PC-9 (cell line): ENCODE results near the gene APCDD1L. TPM values are rescaled to one million over a fixed set of nuclear protein-coding genes. Genes with fewer than 3 reads are reported as not detected.
A peak's percentile ranks its signal among the peaks of the same experiment; 100 is the strongest.

Experiments
- BruUV-seq: library from RNA; stranded (reverse); fragments of 400-500 nt; replicated peaks from 2 replicates; lab custom pipeline; 2021; lab: Mats Ljungman, UMichigan
- CTCF ChIA-PET: fragments of 300-600 bp; sonication (Branson Sonifier 250); formaldehyde crosslinking; loops from one replicate; lab custom pipeline; 2022; ENCODE audit warnings: antibody characterized with exemption; lab: Charles Lee
- POLR2A ChIA-PET: fragments of 300-600 bp; sonication (Branson Sonifier 250); formaldehyde crosslinking; loops from one replicate; lab custom pipeline; 2022; ENCODE audit warnings: antibody characterized with exemption; ENCODE audit not compliant: unreplicated experiment; lab: Charles Lee
- DNase-seq, 2 experiments: peaks; one replicate each; pipeline versions ENCODE4 v3.0.0 to v3.0.0-alpha.2; 2015 to 2022; ENCODE audit warnings: mixed read lengths in 1 of 2
- H2AFZ ChIP-seq: fragments of 200-600 bp; sonication (generic); 2 replicates; pipeline ENCODE4 v1.8.1; 2017; ENCODE audit warnings: antibody characterized with exemption
- H3F3A ChIP-seq: fragments of 200-600 bp; sonication (generic); 2 replicates; pipeline ENCODE4 v1.8.1; 2017; ENCODE audit warnings: antibody characterized with exemption, mild to moderate bottlenecking, low read depth; ENCODE audit not compliant: insufficient read depth
- H3K27ac ChIP-seq: fragments of 200-600 bp; sonication (generic); 2 replicates; pipeline ENCODE4 v1.6.1; 2016; ENCODE audit warnings: mixed run types
- H3K27me3 ChIP-seq: fragments of 200-600 bp; sonication (generic); 2 replicates; pipeline ENCODE4 v1.6.1; 2016; ENCODE audit warnings: low read depth, mixed run types; ENCODE audit not compliant: insufficient read depth
- H3K36me3 ChIP-seq: fragments of 200-600 bp; sonication (generic); 2 replicates; pipeline ENCODE4 v1.6.1; 2016; ENCODE audit warnings: low read depth, mixed run types
- H3K4me1 ChIP-seq: fragments of 200-600 bp; sonication (generic); replicated peaks from 2 replicates; pipeline ENCODE4 v1.6.1; 2016; ENCODE audit warnings: mixed run types; ENCODE audit not compliant: insufficient read depth
- H3K4me2 ChIP-seq: fragments of 200-600 bp; sonication (generic); 2 replicates; pipeline ENCODE4 v1.6.1; 2017; ENCODE audit warnings: mixed run types
- H3K4me3 ChIP-seq: fragments of 200-600 bp; sonication (generic); 2 replicates; pipeline ENCODE4 v1.6.1; 2016; ENCODE audit warnings: mixed run types
- H3K79me2 ChIP-seq: fragments of 200-600 bp; sonication (generic); 2 replicates; pipeline ENCODE4 v1.6.1; 2017; ENCODE audit warnings: low read depth, mixed run types
- H3K9me2 ChIP-seq: fragments of 200-600 bp; sonication (generic); 2 replicates; pipeline ENCODE4 v1.8.1; 2017; ENCODE audit warnings: mild to moderate bottlenecking; ENCODE audit not compliant: insufficient read depth
- H3K9me3 ChIP-seq: fragments of 200-600 bp; sonication (generic); 2 replicates; pipeline ENCODE4 v1.8.1; 2016; ENCODE audit warnings: low read depth; ENCODE audit not compliant: insufficient read depth
- H4K20me1 ChIP-seq: fragments of 200-600 bp; sonication (generic); 2 replicates; pipeline ENCODE4 v1.8.1; 2017; ENCODE audit not compliant: insufficient read depth
- EZH2 ChIP-seq: fragments of 200-600 bp; sonication (generic); IDR thresholded peaks from 2 replicates; pipeline ENCODE4 v1.8.0; 2017; ENCODE audit warnings: antibody characterized with exemption, low read depth
- intact Hi-C: fragments of 100-400 bp; cut with micrococcal nuclease; formaldehyde crosslinking; loops from one replicate; pipeline ENCODE4 v1.10.0; 2022; ENCODE audit not compliant: unreplicated experiment
- total RNA-seq: library from RNA; stranded (reverse); gene quantifications from 2 replicates; pipeline ENCODE4 v1.2.3, GENCODE V29; 2021
- TF ChIP-seq, protein P1 (sequence below): fragments of 200-600 bp; sonication (generic); conservative IDR thresholded peaks from 2 replicates; pipeline ENCODE4 v1.6.1; 2017; ENCODE audit warnings: mixed run types, antibody characterized with exemption, mild to moderate bottlenecking, moderate library complexity

Gene APCDD1L
- total RNA-seq, 1 experiment from 2014 or later: 3.0 TPM

DNA sequence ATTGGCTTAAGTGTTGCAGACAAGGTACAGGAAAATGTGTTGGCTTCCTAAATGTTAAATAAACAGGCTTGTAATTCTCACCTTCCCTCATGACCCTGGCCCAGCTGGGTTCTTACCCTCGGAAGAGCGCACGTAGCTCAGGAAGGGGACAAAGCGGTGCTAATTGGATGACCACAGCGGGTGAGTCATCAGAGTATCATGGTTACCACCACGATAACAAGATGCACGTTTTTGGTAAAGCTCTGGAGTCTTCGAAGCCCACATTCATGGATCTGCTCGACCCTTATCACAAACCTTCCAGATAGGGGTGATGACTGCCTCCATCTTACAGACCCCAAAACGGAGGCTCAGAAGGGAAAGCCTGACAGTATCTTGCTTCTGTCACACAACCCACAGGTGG is 32.8 kb downstream of the APCDD1L start:
- H3K9me2 ChIP-seq: no peaks in the 10 kb centered on the region
- TF ChIP-seq, protein P1, sequence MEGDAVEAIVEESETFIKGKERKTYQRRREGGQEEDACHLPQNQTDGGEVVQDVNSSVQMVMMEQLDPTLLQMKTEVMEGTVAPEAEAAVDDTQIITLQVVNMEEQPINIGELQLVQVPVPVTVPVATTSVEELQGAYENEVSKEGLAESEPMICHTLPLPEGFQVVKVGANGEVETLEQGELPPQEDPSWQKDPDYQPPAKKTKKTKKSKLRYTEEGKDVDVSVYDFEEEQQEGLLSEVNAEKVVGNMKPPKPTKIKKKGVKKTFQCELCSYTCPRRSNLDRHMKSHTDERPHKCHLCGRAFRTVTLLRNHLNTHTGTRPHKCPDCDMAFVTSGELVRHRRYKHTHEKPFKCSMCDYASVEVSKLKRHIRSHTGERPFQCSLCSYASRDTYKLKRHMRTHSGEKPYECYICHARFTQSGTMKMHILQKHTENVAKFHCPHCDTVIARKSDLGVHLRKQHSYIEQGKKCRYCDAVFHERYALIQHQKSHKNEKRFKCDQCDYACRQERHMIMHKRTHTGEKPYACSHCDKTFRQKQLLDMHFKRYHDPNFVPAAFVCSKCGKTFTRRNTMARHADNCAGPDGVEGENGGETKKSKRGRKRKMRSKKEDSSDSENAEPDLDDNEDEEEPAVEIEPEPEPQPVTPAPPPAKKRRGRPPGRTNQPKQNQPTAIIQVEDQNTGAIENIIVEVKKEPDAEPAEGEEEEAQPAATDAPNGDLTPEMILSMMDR: no peak
- no peaks in the 10 kb centered on the region for H3K4me1 ChIP-seq
- no TSS peak for BruUV-seq
- H3K4me3 ChIP-seq: no peak overlapping the region
- H3K4me2 ChIP-seq: no peak overlapping the region
- POLR2A ChIA-PET: no interaction called here
- H3F3A ChIP-seq: no peaks in the 10 kb centered on the region
- no peaks in the 10 kb centered on the region for H3K36me3 ChIP-seq
- no peak for DNase-seq
- H3K27me3 ChIP-seq: no peaks in the 10 kb centered on the region
- no peaks in the 10 kb centered on the region for H4K20me1 ChIP-seq
- CTCF ChIA-PET: interaction anchor here (1.7 kb wide), 1 partner anchor 169 kb away, joined by 4 read pairs; the partner anchor contains the start of gene STX16
- intact Hi-C loops: loop anchor here (10.0 kb wide), 1 partner anchor 172 kb away; the partner anchor contains the start of gene STX16
- H3K27ac ChIP-seq: no peak overlapping the region
- H3K9me3 ChIP-seq: peaks cover 27% of the 10 kb centered on the region
- H2AFZ ChIP-seq: no peak overlapping the region
- no peaks in the 10 kb centered on the region for H3K79me2 ChIP-seq

DNA sequence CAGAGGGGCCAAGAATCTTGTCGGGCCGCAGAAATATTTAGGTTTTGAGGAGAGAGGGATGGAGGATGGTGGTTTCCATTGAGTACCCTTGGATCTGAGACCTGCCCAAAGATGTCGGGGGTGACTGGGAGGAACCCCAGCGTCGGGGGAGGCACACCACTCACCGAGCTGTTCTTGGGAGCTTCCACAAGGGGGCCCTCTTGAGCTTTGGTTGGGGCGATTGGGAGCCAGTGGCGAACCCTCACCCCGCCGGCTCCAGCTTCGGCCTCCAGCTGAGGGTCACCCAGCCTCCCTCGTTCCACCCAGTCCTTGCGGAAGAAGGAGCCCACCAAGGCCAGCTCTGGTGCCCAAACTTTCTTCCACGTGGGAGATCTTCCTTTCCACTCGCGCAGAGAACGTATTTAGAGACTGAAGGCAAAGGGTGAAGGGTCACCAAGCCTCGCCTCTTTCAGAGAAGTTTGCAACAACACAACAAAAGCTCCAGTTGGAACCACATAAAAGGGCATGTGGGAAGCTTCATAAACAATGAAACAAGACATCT is 33.6 kb downstream of the APCDD1L start:
- peaks cover 23% of the 10 kb centered on the region for H3K9me3 ChIP-seq
- H3F3A ChIP-seq: no peaks in the 10 kb centered on the region
- intact Hi-C loops: loop anchor here (2.0 to 10.0 kb wide), 2 partner anchors 173 to 357 kb away; partner anchors contain the start of gene STX16
- H4K20me1 ChIP-seq: no peaks in the 10 kb centered on the region
- no peaks in the 10 kb centered on the region for H3K4me1 ChIP-seq
- DNase-seq: peak; percentile 49 to 50
- no peaks in the 10 kb centered on the region for H3K9me2 ChIP-seq
- no TSS peak for BruUV-seq
- no peaks in the 10 kb centered on the region for H3K36me3 ChIP-seq
- ChIA-PET CTCF (interaction anchor here (0.6 to 1.7 kb wide), 4 partner anchors 67 to 358 kb away, joined by 3 to 5 read pairs (median 4); partner anchors contain the start of gene STX16), POLR2A (interaction anchor here (0.5 kb wide), 1 partner anchor 169 kb away, joined by 4 read pairs; no protein-coding TSS in a partner anchor)
- no peak overlapping the region for H3K4me3 ChIP-seq
- H3K27ac ChIP-seq: no peak overlapping the region
- peak overlapping the region; percentile 12; the same call in 1 of the 2 replicates for H3K4me2 ChIP-seq
- TF ChIP-seq, protein P1: peak; percentile 91
- no peak for TF ChIP-seq EZH2
- no peaks in the 10 kb centered on the region for H3K27me3 ChIP-seq
- no peak overlapping the region for H2AFZ ChIP-seq
- H3K79me2 ChIP-seq: no peaks in the 10 kb centered on the region

DNA sequence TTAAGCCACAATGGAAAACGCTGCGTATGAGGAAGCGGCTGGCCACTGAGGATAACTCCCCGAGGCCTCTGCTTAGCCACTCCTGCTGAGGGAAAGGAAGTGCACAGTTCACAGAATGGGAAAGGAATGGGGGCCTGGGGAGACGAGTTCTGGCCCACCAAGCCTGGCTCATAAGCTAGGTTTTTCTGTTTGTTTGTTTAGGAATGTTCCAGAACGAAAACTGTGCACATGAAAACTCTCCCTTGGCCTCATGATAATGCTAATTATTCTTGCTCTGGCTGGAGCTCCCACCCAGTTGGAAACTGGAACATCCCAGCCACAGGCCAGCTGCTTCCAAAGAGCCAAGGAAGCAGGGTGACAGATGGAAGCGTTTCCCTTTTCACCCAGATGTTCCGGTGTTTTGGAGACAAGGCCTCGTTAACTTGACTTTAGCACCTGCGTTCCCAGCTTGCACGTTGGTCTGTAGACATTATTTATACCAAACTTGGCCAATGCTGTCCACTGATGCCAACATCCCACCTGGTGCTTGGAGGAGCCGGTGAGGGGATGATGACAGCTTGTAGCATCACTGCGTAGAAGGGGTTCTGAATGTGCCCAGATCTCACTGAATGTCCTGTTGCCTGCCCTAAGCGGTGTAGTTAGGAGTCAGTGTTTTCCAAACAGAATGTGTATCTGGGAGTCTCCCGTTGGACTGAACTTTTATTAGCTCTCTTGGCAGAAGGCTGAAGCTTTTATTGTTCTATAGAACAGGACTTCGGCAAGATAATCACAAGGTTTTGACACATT is 34.5 kb downstream of the APCDD1L start:
- POLR2A ChIA-PET: no interaction called here

More for the DNA sequence above, 34.5 kb downstream of the APCDD1L start:
- Histone ChIP-seq H3K9me3 (peaks cover 16% of the 10 kb centered on the region; the same call in 1 of the 2 replicates), H3F3A (no peaks in the 10 kb centered on the region), H3K4me2 (no peak overlapping the region), H2AFZ (no peak overlapping the region), H3K36me3 (no peaks in the 10 kb centered on the region), H4K20me1 (no peaks in the 10 kb centered on the region), H3K27me3 (no peaks in the 10 kb centered on the region), H3K27ac (no peak overlapping the region), H3K4me3 (no peak overlapping the region), H3K79me2 (no peaks in the 10 kb centered on the region), H3K4me1 (no peaks in the 10 kb centered on the region), H3K9me2 (no peaks in the 10 kb centered on the region)
- BruUV-seq: no TSS peak
- no peak for DNase-seq
- CTCF ChIA-PET: interaction anchor here (1.7 kb wide), 1 partner anchor 170 kb away, joined by 4 read pairs; the partner anchor contains the start of gene STX16
- intact Hi-C loops: loop anchor here (2.0 to 10.0 kb wide), 2 partner anchors 174 to 358 kb away; partner anchors contain the start of gene STX16
- no peak for TF ChIP-seq EZH2
